SU-DHL-6 (cell line): ENCODE data around the gene SH3BGRL3.
A peak's percentile ranks its signal among the peaks of the same experiment; 100 is the strongest.

ENCODE experiments used
- H2AFZ ChIP-seq: fragments of 200-600 bp; sonication (generic); 2 replicates; pipeline ENCODE4 v1.6.1; 2014; ENCODE audit warnings: low read depth, mild to moderate bottlenecking, moderate library complexity, mixed read lengths, antibody characterized with exemption, low read length; ENCODE audit not compliant: severe bottlenecking
- H3F3A ChIP-seq: fragments of 200-600 bp; shearing (Covaris generic); 2 replicates; pipeline ENCODE4 v1.6.0; 2016; ENCODE audit warnings: antibody characterized with exemption, mild to moderate bottlenecking; ENCODE audit not compliant: insufficient read depth
- H3K27ac ChIP-seq: fragments of 200-600 bp; sonication (generic); 2 replicates; pipeline ENCODE4 v1.5.1; 2016; ENCODE audit warnings: low read depth, mild to moderate bottlenecking, low read length, moderate library complexity, mixed read lengths
- H3K27me3 ChIP-seq: fragments of 200-600 bp; sonication (generic), shearing (Covaris generic); 2 replicates; pipeline ENCODE4 v1.6.0; 2014; ENCODE audit warnings: mild to moderate bottlenecking, low read length
- H3K36me3 ChIP-seq: fragments of 200-600 bp; sonication (generic); 2 replicates; pipeline ENCODE4 v1.6.1; 2014; ENCODE audit warnings: mild to moderate bottlenecking, low read length, mixed read lengths
- H3K4me2 ChIP-seq: fragments of 300-600, 200-600 bp; shearing (Covaris generic), sonication (generic); 2 replicates; pipeline ENCODE4 v1.6.0; 2014; ENCODE audit warnings: low read length, low read depth, mild to moderate bottlenecking; ENCODE audit not compliant: poor library complexity, severe bottlenecking
- H3K4me3 ChIP-seq: fragments of 200-600 bp; sonication (generic); 2 replicates; pipeline ENCODE4 v1.5.1; 2014; ENCODE audit warnings: antibody characterized with exemption, low read length, mild to moderate bottlenecking, mixed read lengths; ENCODE audit not compliant: insufficient read depth, poor library complexity, severe bottlenecking
- H3K79me2 ChIP-seq: fragments of 200-600 bp; sonication (generic); 2 replicates; pipeline ENCODE4 v1.6.1; 2014; ENCODE audit warnings: mild to moderate bottlenecking, low read length, moderate library complexity; ENCODE audit not compliant: insufficient read depth
- H3K9ac ChIP-seq: fragments of 200-600 bp; sonication (generic); 2 replicates; pipeline ENCODE4 v1.7.0; 2014; ENCODE audit warnings: mild to moderate bottlenecking, low read length
- H3K9me2 ChIP-seq: fragments of 200-600 bp; sonication (generic); replicated peaks from 2 replicates; pipeline ENCODE4 v1.6.1; 2014; ENCODE audit warnings: low read length; ENCODE audit not compliant: insufficient read depth
- H3K9me3 ChIP-seq: fragments of 200-600 bp; sonication (generic); 2 replicates; pipeline ENCODE4 v1.6.1; 2014; ENCODE audit warnings: low read length, mixed read lengths; ENCODE audit not compliant: insufficient read depth
- H4K20me1 ChIP-seq: fragments of 200-600 bp; sonication (generic); 2 replicates; pipeline ENCODE4 v1.6.1; 2014; ENCODE audit warnings: low read depth, mild to moderate bottlenecking, antibody characterized with exemption, low read length, moderate library complexity, mixed read lengths
- CTCF ChIP-seq: fragments of 200-600 bp; sonication (generic); IDR thresholded peaks from one replicate; pipeline ENCODE4 v1.5.1; 2017; ENCODE audit warnings: antibody characterized with exemption, mild to moderate bottlenecking, low read length, moderate library complexity; ENCODE audit not compliant: insufficient read depth, poor library complexity, severe bottlenecking
- EZH2phosphoT487 ChIP-seq: fragments of 200-600 bp; sonication (generic), shearing (Covaris generic); conservative IDR thresholded peaks from 2 replicates; pipeline ENCODE4 v1.6.1; 2018; ENCODE audit warnings: mild to moderate bottlenecking, antibody characterized with exemption, low read length, moderate library complexity, mixed read lengths

Gene SH3BGRL3

GRCh38 chr1:26288311-26288941 lies 8.5 kb downstream of the SH3BGRL3 start:
- peak overlapping the region; percentile 65 for H3K9ac ChIP-seq
- H3K4me3 ChIP-seq, result no peak overlapping the region
- no peak for TF ChIP-seq CTCF
- TF ChIP-seq EZH2phosphoT487, result no peak
- H4K20me1 ChIP-seq, result no peaks in the 10 kb centered on the region
- peak overlapping the region; percentile 97 for H3K27ac ChIP-seq
- H3K36me3 ChIP-seq, result no peaks in the 10 kb centered on the region
- H3K9me2 ChIP-seq, result no peaks in the 10 kb centered on the region
- peaks cover 47% of the 10 kb centered on the region for H3F3A ChIP-seq
- H3K27me3 ChIP-seq, result no peaks in the 10 kb centered on the region
- no peaks in the 10 kb centered on the region for H3K79me2 ChIP-seq
- H3K4me2 ChIP-seq, result peak overlapping the region; percentile 60
- peak overlapping the region; percentile 10 for H2AFZ ChIP-seq
- no peaks in the 10 kb centered on the region for H3K9me3 ChIP-seq

- Histone ChIP-seq H3K9me3 (no peaks in the 10 kb centered on the region), H3K27me3 (no peaks in the 10 kb centered on the region), H3K4me3 (no peak overlapping the region), H3K36me3 (no peaks in the 10 kb centered on the region), H3F3A (peaks cover 47% of the 10 kb centered on the region), H4K20me1 (no peaks in the 10 kb centered on the region), H3K79me2 (no peaks in the 10 kb centered on the region), H3K4me2 (peak overlapping the region; percentile 60), H3K9ac (peak overlapping the region; percentile 65), H2AFZ (peak overlapping the region; percentile 16), H3K27ac (peak overlapping the region; percentile 97), H3K9me2 (no peaks in the 10 kb centered on the region)
- TF ChIP-seq CTCF (no peak), EZH2phosphoT487 (no peak)
Measured at GRCh38 chr1:26289158-26290059, 9.5 kb downstream of the SH3BGRL3 start.

- Histone ChIP-seq H3K27ac (peak overlapping the region; percentile 97), H2AFZ (no peak overlapping the region), H4K20me1 (no peaks in the 10 kb centered on the region), H3K4me3 (no peak overlapping the region), H3K36me3 (no peaks in the 10 kb centered on the region), H3F3A (peaks cover 47% of the 10 kb centered on the region), H3K9me2 (no peaks in the 10 kb centered on the region), H3K27me3 (no peaks in the 10 kb centered on the region), H3K9me3 (no peaks in the 10 kb centered on the region), H3K9ac (peak overlapping the region; percentile 65), H3K79me2 (no peaks in the 10 kb centered on the region), H3K4me2 (peak overlapping the region; percentile 60)
- TF ChIP-seq CTCF, result no peak
- no peak for TF ChIP-seq EZH2phosphoT487
Measured at GRCh38 chr1:26290122-26290881, 10.4 kb downstream of the SH3BGRL3 start.
